HEK293 (cell line): ENCODE results near the gene ST7.
A peak's percentile ranks its signal among the peaks of the same experiment; 100 is the strongest.

Experiments
- ATF2 ChIP-seq: fragments of 450-650 bp; formaldehyde crosslinking; IDR thresholded peaks from 2 replicates; pipeline ENCODE4 v1.5.1; 2016; ENCODE audit warnings: missing biosample characterization, missing genetic modification characterization, low read depth
- GFI1B ChIP-seq: fragments of 450-650 bp; formaldehyde crosslinking; IDR thresholded peaks from 2 replicates; pipeline ENCODE4 v1.5.1; 2016; ENCODE audit warnings: missing biosample characterization, missing genetic modification characterization
- GLIS1 ChIP-seq: fragments of 450-650 bp; formaldehyde crosslinking; IDR thresholded peaks from 2 replicates; pipeline ENCODE4 v1.5.1; 2016; ENCODE audit warnings: missing biosample characterization, missing genetic modification characterization
- KLF8 ChIP-seq: fragments of 450-650 bp; formaldehyde crosslinking; IDR thresholded peaks from 2 replicates; pipeline ENCODE4 v1.5.1; 2016; ENCODE audit warnings: missing biosample characterization, missing genetic modification characterization
- PRDM10 ChIP-seq: fragments of 450-650 bp; formaldehyde crosslinking; IDR thresholded peaks from 2 replicates; pipeline ENCODE4 v1.5.1; 2016; ENCODE audit warnings: missing biosample characterization, missing genetic modification characterization
- REST ChIP-seq: fragments of 450-650 bp; formaldehyde crosslinking; IDR thresholded peaks from 2 replicates; pipeline ENCODE4 v1.5.1; 2016; ENCODE audit warnings: missing biosample characterization, missing genetic modification characterization
- SCRT2 ChIP-seq: fragments of 450-650 bp; formaldehyde crosslinking; IDR thresholded peaks from 2 replicates; pipeline ENCODE4 v1.5.1; 2016; ENCODE audit warnings: missing biosample characterization, missing genetic modification characterization
- YY1 ChIP-seq: fragments of 450-650 bp; formaldehyde crosslinking; IDR thresholded peaks from 2 replicates; pipeline ENCODE4 v1.5.1; 2018; ENCODE audit warnings: missing biosample characterization, missing genetic modification characterization
- ZBTB8A ChIP-seq: fragments of 450-650 bp; formaldehyde crosslinking; IDR thresholded peaks from 2 replicates; pipeline ENCODE4 v1.5.1; 2016; ENCODE audit warnings: missing biosample characterization, missing genetic modification characterization
- ZEB2 ChIP-seq: fragments of 450-650 bp; formaldehyde crosslinking; IDR thresholded peaks from 2 replicates; pipeline ENCODE4 v1.5.1; 2016; ENCODE audit warnings: missing biosample characterization, missing genetic modification characterization
- ZFP69B ChIP-seq: fragments of 450-650 bp; formaldehyde crosslinking; IDR thresholded peaks from 2 replicates; pipeline ENCODE4 v1.5.1; 2016; ENCODE audit warnings: missing biosample characterization, missing genetic modification characterization
- ZIC2 ChIP-seq: fragments of 450-650 bp; formaldehyde crosslinking; IDR thresholded peaks from 2 replicates; pipeline ENCODE4 v1.5.1; 2016; ENCODE audit warnings: missing biosample characterization, missing genetic modification characterization
- ZNF10 ChIP-seq: fragments of 450-650 bp; formaldehyde crosslinking; IDR thresholded peaks from 2 replicates; pipeline ENCODE4 v1.5.1; 2017; ENCODE audit warnings: missing biosample characterization, missing genetic modification characterization
- ZNF341 ChIP-seq: fragments of 450-650 bp; formaldehyde crosslinking; IDR thresholded peaks from 2 replicates; pipeline ENCODE4; 2016; ENCODE audit warnings: low read depth, missing biosample characterization, missing genetic modification characterization
- ZNF366 ChIP-seq: fragments of 450-650 bp; formaldehyde crosslinking; conservative IDR thresholded peaks from 2 replicates; pipeline ENCODE4 v1.5.1; 2016; ENCODE audit warnings: missing biosample characterization, missing genetic modification characterization
- ZNF394 ChIP-seq: fragments of 450-650 bp; formaldehyde crosslinking; IDR thresholded peaks from 2 replicates; pipeline ENCODE4 v1.5.1; 2016; ENCODE audit warnings: missing biosample characterization, missing genetic modification characterization, mild to moderate bottlenecking, moderate library complexity, borderline replicate concordance
- ZNF501 ChIP-seq: fragments of 450-650 bp; formaldehyde crosslinking; IDR thresholded peaks from 2 replicates; pipeline ENCODE4 v1.5.1; 2016; ENCODE audit warnings: missing biosample characterization, missing genetic modification characterization
- ZNF510 ChIP-seq: fragments of 450-650 bp; formaldehyde crosslinking; IDR thresholded peaks from 2 replicates; pipeline ENCODE4 v1.5.1; 2018; ENCODE audit warnings: mild to moderate bottlenecking, missing genetic modification characterization, missing biosample characterization; ENCODE audit not compliant: insufficient replicate concordance
- ZNF561 ChIP-seq: fragments of 450-650 bp; IDR thresholded peaks from 2 replicates; pipeline ENCODE4 v1.5.1; 2018; ENCODE audit warnings: missing biosample characterization, missing genetic modification characterization, borderline replicate concordance
- ZNF596 ChIP-seq: fragments of 450-650 bp; IDR thresholded peaks from 2 replicates; pipeline ENCODE4 v1.5.0; 2018; ENCODE audit warnings: missing biosample characterization, mild to moderate bottlenecking, missing genetic modification characterization, moderate library complexity
- ZNF664 ChIP-seq: fragments of 450-650 bp; formaldehyde crosslinking; IDR thresholded peaks from 2 replicates; pipeline ENCODE4 v1.5.1; 2016; ENCODE audit warnings: missing biosample characterization, missing genetic modification characterization
- ZSCAN30 ChIP-seq: fragments of 450-650 bp; IDR thresholded peaks from 2 replicates; pipeline ENCODE4 v1.5.1; 2018; ENCODE audit warnings: missing biosample characterization, mild to moderate bottlenecking, missing genetic modification characterization, moderate library complexity
- TF ChIP-seq, protein P1 (sequence below): fragments of 450-650 bp; formaldehyde crosslinking; IDR thresholded peaks from 2 replicates; pipeline ENCODE4 v1.5.1; 2016; ENCODE audit warnings: missing biosample characterization, missing genetic modification characterization, borderline replicate concordance
- TF ChIP-seq, protein P2 (sequence below): fragments of 450-650 bp; formaldehyde crosslinking; IDR thresholded peaks from 2 replicates; pipeline ENCODE4 v1.5.1; 2016; ENCODE audit warnings: missing biosample characterization, missing genetic modification characterization
- TF ChIP-seq, protein P3 (sequence below): fragments of 450-650 bp; formaldehyde crosslinking; IDR thresholded peaks from 2 replicates; pipeline ENCODE4 v1.5.1; 2016; ENCODE audit warnings: missing biosample characterization, missing genetic modification characterization

Gene ST7

GRCh38 chr7:117019786-117020590, 66.7 kb downstream of the ST7 start (continued):
- TF ChIP-seq ZNF366 = no peak
- peak; percentile 87 for TF ChIP-seq ZNF394 (tag by site-specific recombination)
- peak; percentile 89 for TF ChIP-seq ZSCAN30
- peak; percentile 88 for TF ChIP-seq GLIS1
- TF ChIP-seq ZNF501 = peak; percentile 74; the same call in 1 of the 2 replicates
- 0 out of 2 replicates have a peak, but pooled peaks have one; percentile 6 for TF ChIP-seq ZNF596 (tag by site-specific recombination)
- peak; percentile 20; the same call in 1 of the 2 replicates for TF ChIP-seq ZFP69B (tag by site-specific recombination)
- 0 out of 2 replicates have a peak, but pooled peaks have one; percentile 47 for TF ChIP-seq GFI1B (tag by site-specific recombination)
- TF ChIP-seq, protein P1, sequence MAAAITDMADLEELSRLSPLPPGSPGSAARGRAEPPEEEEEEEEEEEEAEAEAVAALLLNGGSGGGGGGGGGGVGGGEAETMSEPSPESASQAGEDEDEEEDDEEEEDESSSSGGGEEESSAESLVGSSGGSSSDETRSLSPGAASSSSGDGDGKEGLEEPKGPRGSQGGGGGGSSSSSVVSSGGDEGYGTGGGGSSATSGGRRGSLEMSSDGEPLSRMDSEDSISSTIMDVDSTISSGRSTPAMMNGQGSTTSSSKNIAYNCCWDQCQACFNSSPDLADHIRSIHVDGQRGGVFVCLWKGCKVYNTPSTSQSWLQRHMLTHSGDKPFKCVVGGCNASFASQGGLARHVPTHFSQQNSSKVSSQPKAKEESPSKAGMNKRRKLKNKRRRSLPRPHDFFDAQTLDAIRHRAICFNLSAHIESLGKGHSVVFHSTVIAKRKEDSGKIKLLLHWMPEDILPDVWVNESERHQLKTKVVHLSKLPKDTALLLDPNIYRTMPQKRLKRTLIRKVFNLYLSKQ (tag by site-specific recombination) = no peak
- peak; percentile 99 for TF ChIP-seq ATF2 (tag by site-specific recombination)
- no peak for TF ChIP-seq KLF8 (tag by site-specific recombination)
- TF ChIP-seq ZBTB8A = peak; percentile 43; the same call in 1 of the 2 replicates
- no peak; the same call in 1 of the 2 replicates for TF ChIP-seq YY1 (tag by site-specific recombination)
- TF ChIP-seq, protein P2, sequence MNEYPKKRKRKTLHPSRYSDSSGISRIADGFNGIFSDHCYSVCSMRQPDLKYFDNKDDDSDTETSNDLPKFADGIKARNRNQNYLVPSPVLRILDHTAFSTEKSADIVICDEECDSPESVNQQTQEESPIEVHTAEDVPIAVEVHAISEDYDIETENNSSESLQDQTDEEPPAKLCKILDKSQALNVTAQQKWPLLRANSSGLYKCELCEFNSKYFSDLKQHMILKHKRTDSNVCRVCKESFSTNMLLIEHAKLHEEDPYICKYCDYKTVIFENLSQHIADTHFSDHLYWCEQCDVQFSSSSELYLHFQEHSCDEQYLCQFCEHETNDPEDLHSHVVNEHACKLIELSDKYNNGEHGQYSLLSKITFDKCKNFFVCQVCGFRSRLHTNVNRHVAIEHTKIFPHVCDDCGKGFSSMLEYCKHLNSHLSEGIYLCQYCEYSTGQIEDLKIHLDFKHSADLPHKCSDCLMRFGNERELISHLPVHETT (tag by site-specific recombination) = 0 out of 2 replicates have a peak, but pooled peaks have one; percentile 25
- TF ChIP-seq ZEB2 (tag by site-specific recombination) = peak; percentile 59
- TF ChIP-seq PRDM10 (tag by site-specific recombination) = 0 out of 2 replicates have a peak, but pooled peaks have one; percentile 39
- no peak for TF ChIP-seq ZNF664 (tag by site-specific recombination)
- no peak for TF ChIP-seq ZNF510 (tag by site-specific recombination)
- peak; percentile 50; the same call in 1 of the 2 replicates for TF ChIP-seq ZNF561 (tag by site-specific recombination)
- peak; percentile 88 for TF ChIP-seq ZIC2 (tag by site-specific recombination)
- no peak for TF ChIP-seq REST (tag by site-specific recombination)
- peak; percentile 91 for TF ChIP-seq ZNF341
- TF ChIP-seq ZNF10 (tag by site-specific recombination) = peak; percentile 71; the same call in 1 of the 2 replicates
- TF ChIP-seq, protein P3, sequence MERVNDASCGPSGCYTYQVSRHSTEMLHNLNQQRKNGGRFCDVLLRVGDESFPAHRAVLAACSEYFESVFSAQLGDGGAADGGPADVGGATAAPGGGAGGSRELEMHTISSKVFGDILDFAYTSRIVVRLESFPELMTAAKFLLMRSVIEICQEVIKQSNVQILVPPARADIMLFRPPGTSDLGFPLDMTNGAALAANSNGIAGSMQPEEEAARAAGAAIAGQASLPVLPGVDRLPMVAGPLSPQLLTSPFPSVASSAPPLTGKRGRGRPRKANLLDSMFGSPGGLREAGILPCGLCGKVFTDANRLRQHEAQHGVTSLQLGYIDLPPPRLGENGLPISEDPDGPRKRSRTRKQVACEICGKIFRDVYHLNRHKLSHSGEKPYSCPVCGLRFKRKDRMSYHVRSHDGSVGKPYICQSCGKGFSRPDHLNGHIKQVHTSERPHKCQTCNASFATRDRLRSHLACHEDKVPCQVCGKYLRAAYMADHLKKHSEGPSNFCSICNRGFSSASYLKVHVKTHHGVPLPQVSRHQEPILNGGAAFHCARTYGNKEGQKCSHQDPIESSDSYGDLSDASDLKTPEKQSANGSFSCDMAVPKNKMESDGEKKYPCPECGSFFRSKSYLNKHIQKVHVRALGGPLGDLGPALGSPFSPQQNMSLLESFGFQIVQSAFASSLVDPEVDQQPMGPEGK (tag by site-specific recombination) = peak; percentile 46; the same call in 1 of the 2 replicates
- peak; percentile 83 for TF ChIP-seq SCRT2 (tag by site-specific recombination)
